Glomerular visceral epithelial cell (primary cell): ENCODE measurements around the gene CASK.

Experiments used
- DNase-seq: peaks from one replicate; pipeline ENCODE4 v3.0.0-alpha.2; 2016; ENCODE audit errors: extremely low spot score

Gene CASK

DNA sequence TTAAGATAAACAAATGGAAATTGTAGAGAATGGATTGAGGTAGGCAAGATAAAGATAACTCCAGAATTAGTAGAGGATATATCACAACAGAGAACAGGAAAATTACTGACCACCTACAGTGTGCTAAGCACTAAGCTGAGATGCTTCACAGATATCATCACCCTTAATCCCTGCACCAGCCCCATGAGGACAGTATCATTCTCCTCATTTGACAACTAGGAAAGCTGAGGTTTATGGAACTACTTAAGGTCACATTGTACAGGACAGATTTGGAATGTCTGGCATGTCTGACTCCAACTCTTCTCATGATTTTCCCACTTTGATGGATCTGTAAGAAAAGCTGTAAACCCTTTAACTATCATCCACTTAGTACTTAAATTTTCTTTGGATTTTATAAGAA, 95.5 kb downstream of the CASK start:
- DNase-seq = peak; percentile 4

- no peak for DNase-seq
These were observed 97.6 kb downstream of the CASK start for GRCh38 chrX:41825796-41826195.

- peak; percentile 43 for DNase-seq
These were observed 98.8 kb downstream of the CASK start for GRCh38 chrX:41824551-41824950.

DNA sequence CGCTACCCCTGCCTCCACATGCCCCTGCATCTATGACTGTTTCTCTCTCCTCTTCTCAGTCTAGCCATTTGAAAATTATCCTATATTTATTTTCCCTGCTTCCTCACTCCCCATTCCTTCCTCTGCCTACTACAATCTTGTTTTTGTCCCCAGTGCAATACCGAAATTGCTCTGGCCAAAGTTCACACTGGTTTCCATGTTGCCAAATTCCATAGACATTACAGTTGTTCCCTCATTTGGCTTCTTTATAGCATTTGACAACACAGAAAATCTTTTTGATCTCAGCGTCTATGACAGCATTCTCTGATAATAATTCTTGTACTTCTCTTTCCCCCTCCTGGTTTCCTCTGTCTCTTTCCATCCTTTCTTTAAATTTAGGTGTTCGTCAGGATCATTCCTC, 100.0 kb downstream of the CASK start:
- no peak for DNase-seq

- DNase-seq = no peak
These were observed 100.5 kb downstream of the CASK start for GRCh38 chrX:41822892-41823291.

GRCh38 chrX:41808047-41808446, 115.3 kb downstream of the CASK start:
- no peak for DNase-seq

- no peak for DNase-seq
These were observed 120.4 kb downstream of the CASK start for GRCh38 chrX:41802958-41803357.

- no peak for DNase-seq
These were observed 123.7 kb downstream of the CASK start for GRCh38 chrX:41799661-41800060.

GRCh38 chrX:41796577-41796976, 126.8 kb downstream of the CASK start:
- no peak for DNase-seq

- DNase-seq = no peak
These were observed 127.3 kb downstream of the CASK start for GRCh38 chrX:41796046-41796445.

DNA sequence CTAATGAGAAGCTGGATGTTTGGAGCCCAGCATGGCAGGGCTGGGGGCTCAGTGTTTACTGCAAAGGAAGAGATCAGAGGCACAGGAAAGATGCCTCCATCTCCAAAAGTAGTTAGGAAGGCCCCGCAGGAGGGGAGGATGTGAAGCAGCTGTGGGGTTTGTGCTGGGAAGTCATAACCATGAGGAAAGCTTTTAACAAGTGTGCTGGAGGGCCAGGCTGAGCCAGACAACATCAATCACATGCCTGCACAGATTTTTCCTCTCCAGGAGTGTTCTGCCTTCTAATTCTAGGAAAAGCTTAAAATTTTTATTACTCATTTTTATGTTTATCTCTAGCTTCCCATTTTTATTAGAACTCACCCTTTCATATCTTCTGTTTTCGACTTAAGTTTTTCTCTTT, 134.0 kb downstream of the CASK start:
- no peak for DNase-seq

GRCh38 chrX:41785685-41786084, 137.7 kb downstream of the CASK start:
- peak; percentile 1 for DNase-seq

DNA sequence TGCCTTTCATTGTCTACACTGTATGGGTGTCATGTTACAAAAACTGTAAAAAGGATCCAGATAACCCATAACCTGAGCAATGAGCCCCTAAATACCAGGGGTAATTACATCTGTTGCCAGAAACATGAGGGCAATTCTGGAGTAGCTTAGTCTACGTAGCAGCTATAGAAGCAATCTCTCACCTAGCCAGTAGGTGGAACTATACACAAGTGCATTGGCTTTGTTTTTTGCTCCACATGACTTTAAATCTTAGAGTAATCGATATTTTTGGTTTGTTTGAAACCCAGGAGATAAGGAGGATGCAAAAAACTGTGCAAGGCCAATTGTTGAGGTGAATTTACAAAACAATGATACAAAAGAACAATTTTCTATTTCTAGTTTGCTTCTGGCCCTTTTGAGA, 141.9 kb downstream of the CASK start:
- DNase-seq = peak; percentile 30

GRCh38 chrX:41779941-41780340, 143.4 kb downstream of the CASK start:
- DNase-seq = no peak

- peak; percentile 76 for DNase-seq
These were observed 144.3 kb downstream of the CASK start for GRCh38 chrX:41779030-41779564.

GRCh38 chrX:41761702-41762101, 161.7 kb downstream of the CASK start:
- DNase-seq = no peak

GRCh38 chrX:41761169-41761568, 162.2 kb downstream of the CASK start:
- no peak for DNase-seq

DNA sequence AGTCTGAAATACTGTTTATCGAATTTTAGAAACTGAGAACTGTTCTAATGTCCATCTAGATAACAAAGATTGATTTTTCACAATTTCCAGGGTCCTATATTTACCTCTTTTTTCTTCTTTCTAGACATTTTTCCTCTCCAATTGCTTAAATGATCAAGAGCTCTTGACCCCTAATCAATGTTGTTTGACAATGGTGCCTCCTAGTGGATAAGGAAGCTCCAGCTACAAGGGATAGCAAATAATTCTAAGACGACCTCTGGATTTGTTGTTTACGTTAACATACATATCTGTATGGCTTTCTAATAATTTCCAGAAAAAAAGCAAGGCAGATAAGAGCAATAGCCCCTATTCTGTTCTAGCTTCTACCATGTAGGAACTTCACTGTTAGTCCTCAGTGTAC, 163.5 kb downstream of the CASK start:
- no peak for DNase-seq

- DNase-seq = no peak
These were observed 165.0 kb downstream of the CASK start for GRCh38 chrX:41758401-41758800.

- DNase-seq = no peak
These were observed 172.6 kb downstream of the CASK start for GRCh38 chrX:41750716-41751115.

GRCh38 chrX:41739871-41740270, 183.5 kb downstream of the CASK start:
- no peak for DNase-seq

DNA sequence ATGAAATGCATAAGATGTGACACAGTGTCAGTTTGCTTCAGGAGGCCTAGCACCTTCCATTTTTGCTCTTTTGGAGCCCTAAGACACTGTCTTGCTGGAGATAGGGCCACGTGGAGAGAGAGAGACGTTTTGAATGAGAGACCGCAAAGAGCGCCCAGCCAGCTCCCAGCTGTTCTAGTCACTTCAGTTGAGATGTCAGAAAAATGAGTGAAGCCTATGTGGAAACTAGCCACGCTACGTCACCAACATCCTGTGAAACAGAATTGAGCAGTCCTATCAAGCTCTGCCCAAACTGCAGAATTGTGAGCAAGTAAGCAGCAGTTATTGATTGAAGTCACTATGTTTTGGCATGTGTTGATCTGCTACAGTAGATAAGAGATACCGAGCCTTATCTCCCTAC, 186.3 kb downstream of the CASK start:
- no peak for DNase-seq

DNA sequence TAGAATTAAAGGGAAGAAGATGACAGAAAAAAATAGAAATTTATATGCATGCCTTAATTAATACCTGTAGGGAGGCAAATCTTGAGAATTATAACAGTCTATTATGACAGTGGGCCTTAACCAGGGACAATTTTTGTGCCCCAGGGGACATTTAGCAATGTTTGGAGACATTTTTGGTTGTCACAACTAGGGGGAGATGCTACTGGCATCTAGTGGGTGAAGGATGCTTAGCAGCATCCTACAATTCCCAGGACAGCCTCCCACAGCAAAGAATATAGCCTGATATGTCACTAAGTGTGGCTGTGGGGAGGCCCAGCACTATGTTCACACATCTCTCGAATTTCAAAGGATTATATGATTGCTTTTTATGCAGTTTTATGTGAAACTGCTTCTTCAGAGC, 188.8 kb downstream of the CASK start:
- DNase-seq = peak; percentile 5

- DNase-seq = no peak
These were observed 189.4 kb downstream of the CASK start for GRCh38 chrX:41733939-41734338.

- DNase-seq = no peak
These were observed 191.1 kb downstream of the CASK start for GRCh38 chrX:41732260-41732659.
